Stimulated activated CD4-positive, alpha-beta T cell treated with anti-CD3 and anti-CD28 coated beads, TNF-alpha, amount 100 ng/mL, for 24 hours (primary cell): ENCODE data around the gene JAZF1.

Experiments used
- DNase-seq, 3 experiments: peaks; one replicate each; pipeline ENCODE4 v3.0.0-alpha.2; 2020; ENCODE audit warnings: low read depth in 3 of 3

Gene JAZF1

DNA sequence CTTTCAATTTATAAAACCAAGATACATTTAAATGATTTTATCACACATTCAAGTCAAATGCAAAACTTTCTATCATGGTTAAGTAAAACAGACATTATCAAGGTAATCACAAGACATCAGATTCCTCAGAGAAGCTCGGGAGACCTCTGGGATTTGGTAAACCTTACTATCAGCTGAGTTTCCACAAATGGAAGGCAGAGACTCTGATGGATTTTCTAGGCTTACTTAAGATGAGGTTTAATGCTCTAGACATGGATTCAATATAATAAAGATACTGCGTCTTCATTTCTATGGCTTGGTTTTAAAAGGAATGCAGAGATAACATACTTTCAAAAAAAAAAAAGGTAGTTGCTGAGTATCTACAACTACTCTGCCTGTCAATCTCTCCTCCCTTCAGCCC, 171.7 kb downstream of the JAZF1 start:
- no peak for DNase-seq

DNA sequence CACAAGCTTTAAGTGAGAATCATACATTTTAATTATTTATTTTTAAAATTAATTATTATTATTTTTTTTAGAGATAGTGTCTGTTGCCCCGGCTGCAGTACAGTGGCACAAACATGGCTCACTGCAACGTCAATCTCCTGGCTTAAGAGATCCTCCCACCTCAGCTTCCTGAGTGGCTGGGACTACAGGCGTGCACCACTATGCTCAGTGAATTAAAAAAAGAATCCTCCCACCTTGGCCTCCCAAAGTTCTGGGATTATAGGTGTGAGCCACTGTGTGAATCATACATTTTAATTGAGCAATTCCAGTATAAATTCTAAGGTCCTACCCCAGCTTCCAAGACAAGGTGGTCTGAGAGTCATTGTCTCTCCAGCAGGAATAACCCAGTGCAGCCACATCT, 172.4 kb downstream of the JAZF1 start:
- DNase-seq: no peak

- DNase-seq: no peak
These were observed 174.1 kb downstream of the JAZF1 start for GRCh38 chr7:28006491-28006890.

DNA sequence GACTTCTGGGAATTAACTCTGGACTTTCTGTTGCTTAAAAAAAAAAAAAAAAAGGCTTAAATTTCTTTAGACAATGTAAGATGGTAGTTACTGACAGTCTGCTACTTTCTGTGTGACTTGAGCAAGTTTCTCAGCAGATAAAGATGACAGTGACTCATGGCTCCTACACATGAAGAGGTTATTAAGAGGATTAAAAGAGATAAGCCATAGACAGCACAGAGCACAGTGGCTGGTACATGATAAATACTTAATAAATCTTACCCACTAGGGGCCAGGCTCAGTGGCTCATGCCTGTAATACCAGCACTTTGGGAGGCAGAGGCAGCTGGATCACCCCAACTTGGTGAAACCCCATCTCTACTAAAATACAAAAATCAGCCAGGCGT, 174.8 kb downstream of the JAZF1 start:
- no peak for DNase-seq

- no peak for DNase-seq
These were observed 175.3 kb downstream of the JAZF1 start for GRCh38 chr7:28005075-28005846.

- DNase-seq: no peak
These were observed 177.2 kb downstream of the JAZF1 start for GRCh38 chr7:28003408-28003807.

- no peak for DNase-seq
These were observed 178.0 kb downstream of the JAZF1 start for GRCh38 chr7:28002638-28003037.

DNA sequence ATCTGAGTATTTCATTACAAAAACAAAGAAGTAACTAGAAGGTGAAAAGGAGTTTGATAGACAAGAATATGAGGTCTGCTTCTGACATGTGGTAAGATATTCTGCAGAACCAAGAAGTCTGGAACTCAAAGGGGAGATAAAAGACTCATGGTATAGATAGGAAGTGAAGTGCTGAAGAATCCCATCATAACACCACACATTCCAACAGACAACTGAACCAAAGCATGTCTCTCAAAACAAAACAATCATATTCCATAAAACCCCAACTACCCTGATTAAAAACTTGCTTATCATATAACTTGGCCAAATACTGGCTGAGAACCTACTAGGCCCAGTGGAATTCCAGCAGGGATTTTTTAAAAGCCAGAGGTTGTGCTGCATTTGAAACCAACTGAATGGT, 178.7 kb downstream of the JAZF1 start:
- no peak for DNase-seq

DNA sequence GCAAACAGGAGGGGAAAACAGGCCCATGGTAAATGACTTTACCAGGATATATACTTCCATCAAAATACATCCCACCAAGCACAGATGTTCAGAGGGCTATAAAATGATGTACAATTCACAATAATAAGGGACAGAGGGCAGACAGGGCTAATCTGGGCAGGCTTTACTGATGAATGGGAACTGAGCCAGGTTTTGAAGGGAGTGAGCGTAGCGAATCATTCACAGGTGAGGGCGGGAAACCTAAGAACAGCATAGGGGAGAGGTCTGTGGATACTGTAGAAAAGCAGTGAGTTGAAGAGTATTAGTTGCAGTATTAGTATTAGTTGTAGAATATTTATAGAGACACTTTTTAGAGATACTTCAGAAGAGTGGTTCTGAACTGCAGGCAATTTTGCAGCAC, 180.8 kb downstream of the JAZF1 start:
- no peak for DNase-seq

GRCh38 chr7:27998382-27998781, 182.2 kb downstream of the JAZF1 start:
- no peak for DNase-seq

GRCh38 chr7:27997188-27997707, 183.3 kb downstream of the JAZF1 start:
- DNase-seq: no peak

GRCh38 chr7:27996141-27996540, 184.5 kb downstream of the JAZF1 start:
- no peak for DNase-seq

- no peak for DNase-seq
These were observed 185.4 kb downstream of the JAZF1 start for GRCh38 chr7:27995228-27995627.

DNA sequence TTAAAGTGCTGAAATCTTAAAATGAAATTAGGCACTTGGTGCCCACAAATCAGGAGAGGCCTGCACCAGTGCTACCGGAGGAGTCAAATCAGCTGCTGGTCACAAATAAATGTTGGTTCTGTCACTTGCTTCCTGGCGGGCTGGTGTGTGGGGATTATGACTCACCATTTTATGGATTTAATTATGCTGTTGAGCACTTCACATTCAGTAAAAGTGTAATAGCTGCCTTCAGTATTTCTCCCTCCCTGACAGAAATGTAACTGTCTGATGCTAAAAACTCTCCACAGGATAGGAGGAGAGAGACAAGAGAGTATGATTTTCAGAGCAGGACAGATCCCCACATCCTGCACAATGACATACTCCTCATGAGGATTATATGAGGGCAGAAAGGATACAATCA, 186.0 kb downstream of the JAZF1 start:
- no peak for DNase-seq

DNA sequence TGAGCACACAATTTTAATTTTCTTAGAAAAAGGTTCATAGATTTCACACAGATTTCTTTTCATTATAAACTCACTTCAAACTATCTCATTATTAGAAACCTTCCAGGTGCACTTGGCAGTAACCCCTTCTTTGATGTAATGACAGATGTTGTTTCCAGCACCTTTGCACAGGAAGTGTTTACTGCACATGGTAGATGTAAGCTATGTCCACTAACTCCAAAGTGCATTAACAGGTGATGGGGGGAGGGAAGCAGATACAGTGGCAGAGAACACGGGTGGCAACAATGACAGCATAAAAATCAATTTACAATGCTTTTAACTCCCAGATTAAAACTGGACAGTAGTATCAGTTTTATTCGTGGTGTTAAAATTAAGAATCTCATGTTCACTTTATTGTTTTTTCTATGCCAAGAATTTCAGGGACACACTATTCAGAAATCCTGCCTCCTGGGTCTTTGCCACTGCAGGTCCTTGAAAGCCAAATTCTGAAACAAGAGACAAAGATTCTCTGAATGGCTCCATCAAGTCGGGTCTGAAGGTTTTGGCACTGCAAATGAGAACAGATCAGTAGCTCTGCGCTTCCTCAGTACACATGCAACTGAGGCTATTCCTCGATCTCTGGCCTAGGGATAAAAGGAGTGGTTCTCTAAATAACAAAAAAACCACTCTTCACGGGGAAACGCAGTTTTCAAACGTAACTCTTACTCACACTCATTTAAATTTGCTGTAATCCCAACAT, 187.7 kb downstream of the JAZF1 start:
- DNase-seq: no peak

GRCh38 chr7:27992097-27992496, 188.5 kb downstream of the JAZF1 start:
- DNase-seq: no peak

DNA sequence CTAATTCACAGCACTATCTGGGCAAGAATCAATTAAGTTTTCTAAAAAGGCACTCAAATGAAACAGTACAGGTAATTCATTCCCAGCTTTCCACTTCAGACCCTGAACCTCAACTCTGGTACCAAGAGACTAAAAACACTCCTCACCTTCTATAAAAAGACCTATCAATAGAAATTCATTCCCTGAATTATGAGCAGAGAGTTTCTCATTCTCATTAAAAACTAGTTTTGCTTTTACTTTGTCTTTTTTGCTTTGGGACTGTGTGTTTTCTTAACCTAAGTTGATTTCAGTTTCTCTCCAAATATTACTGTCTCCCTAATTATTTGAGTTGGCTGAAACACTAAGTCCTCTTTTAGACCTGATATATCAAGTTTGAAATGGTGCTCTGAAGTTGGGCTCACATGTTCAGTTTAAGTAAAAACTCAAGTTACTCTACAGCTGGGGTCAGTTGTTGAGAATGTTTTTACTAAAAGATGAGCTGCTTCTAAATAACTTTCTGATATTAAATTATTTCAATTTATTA, 189.5 kb downstream of the JAZF1 start:
- DNase-seq: no peak

DNA sequence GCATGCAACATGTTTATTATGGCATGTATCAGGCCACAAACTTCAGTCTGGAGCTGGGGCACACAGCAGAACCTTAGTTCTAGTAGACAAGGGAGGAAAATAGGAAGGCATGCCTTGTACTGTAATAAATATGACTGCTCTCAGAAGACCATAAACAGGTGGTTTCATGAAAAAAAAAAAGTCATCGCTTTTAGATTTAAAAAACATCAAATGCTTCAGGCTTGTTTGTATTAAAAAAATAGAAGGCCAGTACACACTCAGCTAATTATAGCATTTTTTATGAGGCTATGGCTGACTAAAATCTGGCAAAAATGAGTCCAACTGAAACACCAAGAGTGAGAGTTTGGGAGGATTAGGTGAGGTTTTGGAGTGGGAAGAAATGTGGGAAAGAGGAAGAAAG, 204.1 kb downstream of the JAZF1 start:
- no peak for DNase-seq

DNA sequence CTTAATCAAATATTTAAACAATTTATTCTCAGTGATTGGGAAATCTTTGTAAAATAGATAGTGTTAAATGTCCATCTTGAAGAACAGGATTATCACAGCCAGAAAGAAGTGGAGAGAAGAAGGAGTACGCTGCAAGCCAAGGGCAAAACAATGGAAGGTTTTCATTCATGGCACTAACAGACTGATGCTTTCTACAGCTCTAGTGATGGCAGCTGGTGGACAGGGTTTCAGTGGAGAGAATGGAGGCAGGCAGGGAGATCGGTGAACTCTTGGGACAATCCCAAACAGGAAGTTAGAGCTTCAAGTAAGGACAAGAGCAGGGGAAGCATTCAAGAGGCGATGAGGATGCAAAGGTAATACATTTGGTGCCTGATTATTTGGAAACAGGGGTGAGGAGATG, 207.0 kb downstream of the JAZF1 start:
- DNase-seq: no peak

DNA sequence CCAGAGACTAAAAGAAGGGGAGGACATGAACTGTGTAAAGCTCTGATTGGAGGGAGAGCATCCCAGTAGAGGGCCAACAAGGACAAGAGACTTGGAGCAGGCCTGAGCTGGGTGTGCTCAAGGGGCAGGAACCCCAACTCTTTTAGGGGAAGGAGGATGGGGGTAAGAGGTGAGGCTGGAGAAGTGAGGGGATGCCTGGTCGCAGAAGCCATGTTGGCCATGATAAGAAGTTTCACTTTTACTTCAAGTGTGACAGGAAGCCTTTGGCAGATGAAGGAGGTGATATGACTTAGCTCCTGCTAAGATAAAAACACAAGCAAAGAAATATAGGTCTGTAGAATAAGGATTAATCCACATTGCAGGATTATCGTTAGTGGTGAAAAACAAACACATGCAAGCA, 208.3 kb downstream of the JAZF1 start:
- no peak for DNase-seq

DNA sequence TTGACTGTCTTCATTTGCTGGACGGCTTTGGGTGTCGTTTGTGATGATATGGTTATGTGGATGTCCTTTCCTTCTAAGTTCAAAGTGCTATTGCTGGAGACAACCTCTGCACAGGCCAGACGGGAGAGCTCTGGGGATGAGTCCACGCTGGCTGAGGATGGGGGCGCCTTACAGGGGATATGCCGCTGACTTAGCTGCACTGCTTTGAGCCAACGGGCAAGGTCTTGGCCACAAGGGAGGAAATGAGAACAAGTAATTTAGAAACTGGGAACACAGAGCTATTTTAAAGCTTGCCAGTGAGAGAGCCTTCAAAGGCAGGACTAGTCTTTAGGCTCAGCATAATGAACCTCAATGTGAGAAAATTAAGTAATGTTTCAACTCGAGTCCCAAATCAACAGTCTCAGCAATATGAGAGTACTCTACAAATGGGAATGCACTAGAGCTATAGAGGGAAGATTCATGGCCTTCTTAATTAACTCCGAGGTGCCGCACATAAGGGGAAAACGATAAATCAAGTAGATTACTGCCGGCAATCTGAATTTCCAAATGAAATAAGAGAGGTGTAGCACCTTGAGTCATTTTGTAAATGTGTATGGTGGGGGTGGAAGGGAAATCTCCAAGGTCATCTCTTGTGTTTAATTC, 209.3 kb downstream of the JAZF1 start:
- DNase-seq: no peak

DNA sequence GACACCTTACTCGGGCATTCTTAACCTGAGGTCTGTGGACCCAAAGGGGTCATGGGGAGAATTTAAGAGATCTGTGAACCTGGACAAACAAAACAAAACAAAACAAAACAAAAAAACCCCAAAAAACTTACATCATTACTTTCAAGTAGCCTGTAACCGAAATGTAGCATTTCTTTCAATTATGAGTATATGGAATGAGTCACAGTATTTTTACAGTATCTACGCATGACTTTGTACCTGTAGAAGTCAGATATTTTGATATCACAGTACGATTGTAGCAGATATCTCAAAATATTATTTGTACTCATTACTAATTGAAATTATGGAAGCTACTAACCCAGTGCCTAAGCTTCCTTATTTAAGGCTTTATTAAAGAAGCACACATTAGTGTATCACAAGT, 210.2 kb downstream of the JAZF1 start:
- no peak for DNase-seq

- DNase-seq: no peak
These were observed 211.2 kb downstream of the JAZF1 start for GRCh38 chr7:27969346-27969745.
